NCI-H2171 treated with DMSO at 0.1 percent for 48 hours (cell line): ENCODE results near the gene FAIM2.
A peak's percentile ranks its signal among the peaks of the same experiment; 100 is the strongest.

Source experiments
- DNase-seq: peaks from one replicate; lab custom pipeline; 2025; lab: John Stamatoyannopoulos, UW

The FAIM2 gene

DNA sequence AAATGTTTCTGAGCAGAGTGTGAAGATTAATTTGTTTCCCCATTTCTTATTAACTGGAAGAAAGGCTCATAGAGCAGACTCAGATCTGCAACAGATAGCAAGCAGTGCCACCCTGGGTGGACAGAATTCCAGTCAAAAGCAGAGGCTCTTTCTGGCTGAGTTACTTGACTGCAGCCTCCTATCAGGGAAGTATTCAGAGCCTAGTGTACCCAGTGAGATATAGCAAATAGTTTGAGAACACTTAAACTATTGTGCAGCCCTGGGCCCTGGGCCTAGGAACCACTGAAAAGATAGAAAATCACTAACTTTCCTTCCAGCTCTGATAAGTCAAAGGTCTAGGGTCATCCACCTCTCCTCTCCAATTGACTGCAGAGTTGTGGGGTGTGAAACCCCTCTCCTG, 35.6 kb upstream of the FAIM2 start:
- DNase-seq, result no peak

DNA sequence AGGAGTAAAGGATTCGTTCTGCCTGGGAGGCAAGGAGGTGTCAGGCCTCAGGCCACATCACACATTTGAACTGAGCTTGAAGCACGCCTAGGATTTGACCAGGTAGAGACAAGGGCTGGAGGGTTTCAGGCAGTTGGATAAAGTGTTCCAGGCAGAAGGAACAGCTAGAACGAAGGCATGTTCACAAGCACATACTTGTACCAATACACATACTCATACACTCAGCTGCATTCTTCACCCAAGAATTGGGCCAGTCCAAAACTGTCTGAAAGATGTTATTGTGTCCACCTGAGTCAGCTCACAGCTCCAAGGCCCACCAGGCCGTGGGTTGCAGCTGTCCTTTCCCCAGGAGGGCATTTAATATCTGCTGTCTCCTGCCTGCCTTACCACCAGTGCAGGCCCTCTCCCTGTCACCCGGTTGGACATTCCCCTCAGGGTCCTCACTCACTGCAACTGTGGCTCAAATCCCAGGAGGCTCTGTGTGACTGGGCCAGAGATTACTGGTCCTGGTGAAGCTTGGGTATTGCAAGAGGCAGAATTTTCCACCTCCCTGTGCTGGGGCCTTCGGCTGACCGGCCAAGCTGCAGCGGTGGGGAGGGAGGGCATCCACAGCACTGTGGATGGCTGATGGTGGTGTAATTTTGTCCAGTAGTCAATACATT, 34.1 kb upstream of the FAIM2 start:
- no peak for DNase-seq

DNA sequence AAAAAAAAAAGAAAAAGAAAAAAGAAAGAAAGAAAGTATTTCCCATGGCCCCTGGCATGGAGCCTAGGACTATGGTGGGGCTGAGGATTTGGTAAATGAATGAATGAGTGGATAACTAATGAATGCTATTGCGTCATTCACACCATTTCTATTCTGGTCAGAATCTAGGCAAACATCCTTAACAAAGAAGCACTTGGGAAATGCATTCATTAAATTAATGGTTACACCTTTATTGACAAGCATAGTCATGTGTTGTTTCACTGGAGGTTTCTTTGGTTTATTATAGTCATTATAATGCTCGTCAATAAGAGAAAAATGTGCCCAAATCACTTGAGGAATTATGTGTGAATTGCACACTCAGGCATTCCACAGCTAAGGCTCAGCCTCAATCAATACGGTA, 33.2 kb upstream of the FAIM2 start:
- DNase-seq, result no peak

DNA sequence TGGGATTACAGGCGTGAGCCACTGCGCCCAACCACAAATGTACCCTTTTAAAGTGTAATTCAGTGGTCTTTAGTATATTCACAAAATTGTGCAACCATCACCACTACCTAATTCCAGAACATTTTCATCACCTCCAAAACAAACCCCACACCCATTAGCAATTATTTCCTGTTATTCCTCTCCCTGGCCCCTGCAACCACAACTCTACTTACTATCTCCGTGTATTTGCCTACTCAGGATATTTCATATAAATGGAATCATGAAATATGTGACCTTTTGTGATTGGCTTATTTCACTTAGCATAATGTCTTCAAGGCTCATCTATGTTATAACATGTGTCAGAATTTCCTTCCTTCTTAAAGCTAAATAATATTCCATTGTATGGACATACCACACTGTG, 30.8 kb upstream of the FAIM2 start:
- DNase-seq, result no peak

GRCh38 chr12:49933796-49934195, 30.1 kb upstream of the FAIM2 start:
- peak; percentile 68 for DNase-seq

DNA sequence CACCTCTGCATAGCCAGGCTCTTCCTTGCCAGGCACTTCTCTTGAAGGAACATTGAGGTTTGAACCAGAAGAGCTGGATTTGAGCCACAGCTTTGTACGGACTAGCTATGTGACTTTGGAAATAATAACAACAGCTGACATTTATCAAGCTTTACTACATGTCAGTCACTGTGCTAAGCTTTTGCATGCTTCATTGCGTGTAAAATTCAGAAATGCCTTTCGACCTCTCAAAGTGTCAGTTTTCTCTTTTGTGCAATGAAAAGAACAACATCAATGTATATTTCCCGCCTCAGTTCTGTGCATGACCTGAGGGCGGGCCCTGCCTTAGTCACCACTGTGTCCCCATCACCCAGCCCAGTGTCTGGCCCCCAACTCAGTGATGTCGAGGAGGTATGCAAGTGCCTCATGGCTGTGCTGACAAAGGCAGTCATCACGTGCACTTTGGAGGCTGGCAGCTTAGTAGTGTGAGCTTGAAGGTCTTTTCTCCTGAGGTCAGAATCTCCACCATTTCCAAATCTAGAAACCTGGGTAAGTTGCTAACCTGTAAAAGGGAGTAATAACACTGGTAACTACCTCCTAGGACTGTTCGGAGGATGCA, 28.9 kb upstream of the FAIM2 start:
- no peak for DNase-seq

DNA sequence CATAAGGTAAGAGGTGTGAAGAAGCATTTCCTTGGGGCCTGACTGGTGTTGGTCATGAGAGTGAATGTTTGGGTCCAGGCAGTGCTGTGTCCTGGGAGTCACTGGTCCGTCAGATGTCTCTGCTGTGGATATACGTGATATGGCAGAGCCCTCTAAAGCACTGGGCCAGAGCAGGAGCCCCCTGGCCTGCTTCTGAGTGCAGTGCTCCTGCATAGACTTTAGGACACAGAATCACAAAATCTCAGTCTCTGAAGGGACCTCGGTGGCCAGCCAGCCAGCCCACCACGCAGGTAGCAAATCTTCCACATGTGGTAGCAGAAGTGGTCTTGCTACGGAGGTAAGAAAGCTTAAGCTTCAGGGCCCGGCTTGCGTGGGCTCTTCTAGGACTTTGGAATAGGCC, 28.3 kb upstream of the FAIM2 start:
- no peak for DNase-seq

DNA sequence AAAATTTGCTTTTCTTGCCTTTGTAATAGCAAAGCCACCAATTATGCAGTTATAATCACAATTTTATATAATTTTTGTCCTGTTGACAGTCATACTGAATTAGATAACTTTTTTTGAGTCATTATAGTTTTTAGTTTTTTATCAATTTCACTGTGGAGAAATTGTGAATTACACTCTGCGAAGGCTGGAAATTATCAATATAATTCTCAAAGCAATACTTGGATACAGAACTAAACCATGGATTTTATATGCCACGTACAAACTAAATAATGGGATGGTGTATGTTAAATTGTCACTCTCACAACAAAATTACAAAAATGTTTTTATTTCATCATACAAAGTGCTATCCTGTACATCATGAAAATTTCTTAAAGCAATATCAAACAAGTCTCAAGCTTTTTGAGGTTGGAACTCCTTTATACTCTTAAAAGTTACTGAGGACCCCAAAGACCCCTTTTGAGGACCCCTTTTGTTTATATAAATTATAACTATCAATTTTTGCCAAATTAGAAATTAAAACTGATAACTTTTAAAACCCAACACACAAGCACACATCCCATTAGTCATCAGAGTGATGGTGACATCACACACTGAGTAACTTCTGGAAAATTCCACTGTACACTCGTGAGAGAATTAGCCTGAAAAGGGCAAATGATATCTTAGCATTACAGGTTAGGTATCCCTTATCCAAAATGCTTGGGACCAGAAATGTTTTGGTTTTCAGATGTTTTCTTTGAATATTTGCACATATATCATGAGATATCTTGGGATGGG, 27.0 kb upstream of the FAIM2 start:
- DNase-seq, result no peak

DNA sequence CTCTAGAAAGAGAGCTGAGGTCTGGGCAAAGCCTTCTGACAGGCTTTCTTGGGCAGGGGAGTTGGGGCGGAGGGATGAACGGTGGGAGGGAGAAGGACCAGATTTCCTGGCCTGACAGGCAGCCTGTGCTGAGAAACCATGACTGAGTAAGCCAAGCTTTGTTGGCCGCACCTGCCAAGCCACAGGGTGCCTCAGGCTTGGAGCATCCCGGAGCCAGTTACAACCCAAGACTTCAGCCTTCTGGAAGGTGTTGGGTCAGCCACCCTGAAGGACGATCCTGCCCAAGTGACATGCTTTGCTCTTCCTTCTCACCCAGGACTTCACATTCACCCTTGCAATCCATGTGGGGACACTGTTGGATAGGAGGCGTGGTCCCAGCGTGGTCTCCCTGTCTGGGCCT, 25.9 kb upstream of the FAIM2 start:
- DNase-seq, result no peak

GRCh38 chr12:49928471-49928870, 24.8 kb upstream of the FAIM2 start:
- DNase-seq, result no peak

DNA sequence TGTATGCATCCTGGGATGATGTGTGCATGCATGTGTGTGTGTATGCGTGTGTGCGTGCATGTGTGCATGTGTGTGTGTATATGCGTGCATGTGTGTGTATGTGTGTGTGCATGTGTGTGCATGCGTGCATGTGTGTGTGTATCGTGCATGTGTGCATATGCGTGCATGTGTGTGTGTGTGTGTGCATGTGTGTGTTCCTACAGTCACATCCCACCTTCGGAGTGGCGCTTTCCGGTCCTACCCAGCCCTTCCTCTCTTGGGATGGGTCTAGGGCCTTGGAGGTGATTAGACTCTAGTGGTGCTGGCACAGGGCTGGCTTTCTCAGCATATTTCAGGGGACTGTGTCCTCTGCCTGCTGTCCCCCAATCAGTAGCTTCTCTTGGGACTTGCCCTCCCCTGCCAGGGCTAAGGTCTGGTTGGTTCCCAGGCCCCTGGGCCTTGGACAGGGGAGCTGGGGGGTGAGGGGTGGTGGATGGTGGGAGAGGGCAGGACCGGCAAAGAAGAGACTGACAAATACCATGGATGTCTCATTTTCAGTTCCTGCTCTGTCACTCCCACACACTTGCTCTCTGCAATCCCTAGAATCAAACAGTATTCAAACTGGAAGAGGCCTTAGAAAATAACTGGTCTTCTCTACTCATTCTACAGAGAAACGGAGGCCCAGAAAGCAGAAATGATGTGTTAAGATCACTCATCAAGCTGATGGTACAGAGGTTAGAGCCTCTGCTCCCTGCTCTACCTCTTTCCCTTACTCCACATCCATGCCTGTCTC, 21.9 kb upstream of the FAIM2 start:
- DNase-seq, result no peak

DNA sequence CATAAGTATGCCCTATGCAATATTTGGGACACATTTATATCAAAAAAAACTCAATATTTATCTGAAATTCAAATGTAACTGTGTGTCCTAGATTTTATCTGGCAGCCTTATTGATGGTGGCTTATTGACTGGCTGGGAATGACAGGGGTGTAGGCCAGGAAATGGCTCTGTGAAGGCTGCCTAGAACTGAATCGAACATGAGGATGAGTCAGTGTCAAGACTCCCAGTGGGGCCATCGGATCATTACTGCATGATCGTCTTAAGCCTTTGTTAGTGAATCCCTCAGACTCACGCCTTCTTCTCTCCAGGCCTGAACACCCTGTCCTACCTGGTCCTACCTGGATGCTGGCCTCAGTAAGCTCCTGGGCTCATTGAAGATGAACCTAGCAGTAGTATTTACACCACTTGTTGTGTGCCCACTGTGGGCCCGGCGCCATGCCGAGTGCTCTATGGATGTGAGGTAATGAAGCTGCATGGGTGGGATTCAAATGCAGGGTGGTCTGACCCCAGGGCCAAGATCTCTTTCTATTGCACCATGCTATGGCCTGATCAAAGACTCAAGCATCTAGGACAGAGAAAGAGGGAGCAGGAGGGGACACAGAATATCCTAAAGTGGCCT, 21.0 kb upstream of the FAIM2 start:
- no peak for DNase-seq

- no peak for DNase-seq
These were observed 20.3 kb upstream of the FAIM2 start for GRCh38 chr12:49923880-49924556.

- DNase-seq, result no peak
These were observed 19.4 kb upstream of the FAIM2 start for GRCh38 chr12:49923035-49923644.

- no peak for DNase-seq
These were observed 18.8 kb upstream of the FAIM2 start for GRCh38 chr12:49922349-49923034.

- no peak for DNase-seq
These were observed 18.2 kb upstream of the FAIM2 start for GRCh38 chr12:49921936-49922335.

DNA sequence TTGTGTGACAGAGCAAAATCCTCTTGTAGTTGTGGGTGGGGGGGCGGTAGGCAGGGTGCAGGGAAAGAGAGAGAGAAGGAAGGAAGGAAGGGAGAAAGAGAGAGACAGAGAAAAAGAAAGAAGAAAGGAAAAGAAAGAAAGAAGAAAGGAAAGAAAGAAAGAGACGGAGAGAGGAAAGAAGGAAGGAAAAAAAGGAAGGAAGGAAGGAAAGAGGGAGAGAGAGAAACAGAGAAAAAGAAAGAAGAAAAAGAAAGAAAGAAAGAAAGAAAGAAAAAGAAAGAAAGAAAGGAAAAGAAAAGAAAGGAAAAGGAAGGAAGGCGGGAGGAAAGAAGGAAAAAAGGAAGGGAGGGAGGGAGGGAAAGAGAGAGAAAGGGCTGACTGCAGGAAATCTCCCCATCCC, 17.6 kb upstream of the FAIM2 start:
- DNase-seq, result no peak

DNA sequence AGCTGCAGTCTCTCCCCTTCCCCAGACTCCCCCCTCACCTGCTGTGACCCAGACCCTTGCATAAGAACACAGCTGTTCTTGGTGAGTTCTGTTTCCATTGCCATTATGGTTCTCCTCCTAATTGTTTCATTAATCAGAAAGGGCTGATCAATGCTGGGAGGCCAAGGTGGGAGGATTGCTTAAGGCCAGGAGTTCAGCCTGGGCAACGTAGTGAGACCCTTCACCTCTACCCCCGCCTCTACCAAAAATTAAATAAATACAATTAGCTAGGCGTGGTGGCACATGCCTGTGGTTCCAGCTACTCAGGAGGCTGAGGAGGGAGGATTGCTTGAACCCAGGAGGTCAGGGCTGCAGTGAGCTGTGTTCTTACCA, 17.2 kb upstream of the FAIM2 start:
- no peak for DNase-seq

GRCh38 chr12:49920241-49920914, 16.7 kb upstream of the FAIM2 start:
- no peak for DNase-seq

DNA sequence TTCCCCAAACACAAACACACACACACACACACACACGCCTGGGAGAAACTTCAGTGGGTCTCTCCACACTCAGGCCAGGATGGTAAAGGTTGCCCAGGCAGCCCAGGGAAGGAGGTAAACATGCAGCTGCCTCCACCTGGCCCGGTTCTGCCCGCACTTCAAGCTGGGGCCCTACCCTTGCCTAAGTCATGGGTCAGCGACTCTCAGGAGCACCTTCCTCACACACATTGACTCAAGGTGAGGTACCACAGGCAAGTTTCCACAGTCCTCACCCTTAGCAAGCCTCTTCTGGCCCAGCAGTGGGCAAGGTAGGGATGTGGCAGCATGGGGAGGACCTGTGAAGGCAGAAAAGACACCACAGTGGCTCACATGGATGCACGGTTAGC, 14.1 kb upstream of the FAIM2 start:
- DNase-seq, result no peak
